K562 (cell line): ENCODE data around the gene ZDHHC5. TPM values are rescaled to one million over a fixed set of nuclear protein-coding genes. Genes with fewer than 3 reads are reported as not detected.
A peak's percentile ranks its signal among the peaks of the same experiment; 100 is the strongest.

ENCODE experiments used
- BCL6 ChIP-seq: fragments of 250-450 bp; sonication (Bioruptor Pico); IDR thresholded peaks from 2 replicates; pipeline ENCODE4 v1.4.0; 2020
- BRCA1 ChIP-seq, 2 experiments: fragments of 450-650 bp in 1 of 2; sonication (generic) in 1 of 2; formaldehyde crosslinking in 1 of 2; IDR thresholded peaks; 2 replicates each; pipeline versions ENCODE4 v1.5.0 to v1.6.1; 2017 to 2020; ENCODE audit warnings: mild to moderate bottlenecking in 1 of 2, missing genetic modification reagents in 1 of 2
- CBX8 ChIP-seq: fragments of 200-600 bp; sonication (generic); IDR thresholded peaks from 2 replicates; pipeline ENCODE4 v1.6.1; 2012; ENCODE audit warnings: borderline replicate concordance, mixed run types, low read depth, mild to moderate bottlenecking, moderate library complexity, mixed read lengths, low read length, control low read depth, inconsistent platforms; ENCODE audit not compliant: poor library complexity, severe bottlenecking; ENCODE audit errors: extremely low read depth
- CHD1 ChIP-seq: fragments of 200-600 bp; sonication (generic); IDR thresholded peaks from one replicate; pipeline ENCODE4 v1.6.1; 2012; ENCODE audit warnings: mild to moderate bottlenecking, moderate library complexity, low read length, inconsistent platforms
- KDM4B ChIP-seq, 2 experiments: fragments of 450-650 bp in 1 of 2; sonication (generic) in 1 of 2; IDR thresholded peaks; 2 replicates each; pipeline ENCODE4 v1.6.1; 2016 to 2017; ENCODE audit warnings: borderline replicate concordance in 2 of 2, antibody characterized with exemption in 1 of 2, low read depth in 1 of 2, mild to moderate bottlenecking in 1 of 2
- KHSRP ChIP-seq: fragments of 450-650 bp; IDR thresholded peaks from 2 replicates; pipeline ENCODE4 v1.6.1; 2017
- PCBP2 ChIP-seq: fragments of 200-400 bp; formaldehyde crosslinking; IDR thresholded peaks from 2 replicates; pipeline ENCODE4 v1.6.1; 2018; ENCODE audit warnings: low read length, low read depth, mild to moderate bottlenecking, moderate library complexity; ENCODE audit not compliant: poor library complexity, severe bottlenecking
- PHB ChIP-seq: fragments of 250-450 bp; sonication (Bioruptor Pico); IDR thresholded peaks from 2 replicates; pipeline ENCODE4 v1.5.0; 2021
- PHTF2 ChIP-seq: fragments of 250-450 bp; sonication (Bioruptor Pico); IDR thresholded peaks from 2 replicates; pipeline ENCODE4 v1.5.0; 2021; ENCODE audit warnings: mild to moderate bottlenecking
- RBBP5 ChIP-seq: fragments of 200-600 bp; sonication (generic); IDR thresholded peaks from 2 replicates; pipeline ENCODE4 v1.6.1; 2012; ENCODE audit warnings: borderline replicate concordance, mild to moderate bottlenecking, low read length, control low read depth, inconsistent platforms; ENCODE audit not compliant: insufficient read depth, poor library complexity, severe bottlenecking
- RBM22 ChIP-seq: fragments of 200-400 bp; formaldehyde crosslinking; IDR thresholded peaks from 2 replicates; pipeline ENCODE4 v1.6.1; 2018; ENCODE audit warnings: low read length, low read depth; ENCODE audit not compliant: poor library complexity, severe bottlenecking
- RCOR1 ChIP-seq, 2 experiments: IDR thresholded peaks; 2 replicates each; pipeline ENCODE4 v1.6.1; 2012; ENCODE audit warnings: low read depth in 2 of 2, low read length in 2 of 2, borderline replicate concordance in 1 of 2, improper control_type of control experiment in 1 of 2
- SAP30 ChIP-seq: fragments of 200-600 bp; sonication (generic); IDR thresholded peaks from 2 replicates; pipeline ENCODE4 v1.6.1; 2012; ENCODE audit warnings: borderline replicate concordance, low read depth, mild to moderate bottlenecking, moderate library complexity, low read length, control low read depth, inconsistent platforms; ENCODE audit not compliant: insufficient read depth, poor library complexity, severe bottlenecking
- SMAD3 ChIP-seq: fragments of 450-650 bp; formaldehyde crosslinking; conservative IDR thresholded peaks from 2 replicates; pipeline ENCODE4 v1.4.0; 2020; ENCODE audit warnings: mild to moderate bottlenecking
- SPI1 ChIP-seq: IDR thresholded peaks from 2 replicates; pipeline ENCODE4 v1.6.1; 2011; ENCODE audit warnings: low read depth, low read length, control low read depth, borderline replicate concordance
- TAF15 ChIP-seq: fragments of 200-400 bp; formaldehyde crosslinking; IDR thresholded peaks from 2 replicates; pipeline ENCODE4 v1.6.1; 2017; ENCODE audit warnings: mild to moderate bottlenecking, low read depth, low read length, moderate library complexity
- TBL1XR1 ChIP-seq, 2 experiments: IDR thresholded peaks; 2 replicates each; pipeline ENCODE4 v1.6.1; 2012; ENCODE audit warnings: improper control_type of control experiment in 2 of 2, low read length in 2 of 2, mild to moderate bottlenecking in 1 of 2
- ZFP30 ChIP-seq: fragments of 250-450 bp; sonication (Bioruptor Pico); IDR thresholded peaks from 2 replicates; pipeline ENCODE4 v1.8.0; 2022; ENCODE audit warnings: moderate library complexity, mild to moderate bottlenecking, inconsistent platforms, borderline replicate concordance
- ZKSCAN3 ChIP-seq: fragments of 250-450 bp; sonication (Bioruptor Pico); IDR thresholded peaks from 2 replicates; pipeline ENCODE4 v1.4.0; 2020
- ZNF224 ChIP-seq: sonication (generic); formaldehyde crosslinking; IDR thresholded peaks from 2 replicates; pipeline ENCODE4 v1.8.0; 2022; ENCODE audit warnings: mild to moderate bottlenecking, missing genetic modification reagents
- ZNF263 ChIP-seq: sonication (generic); formaldehyde crosslinking; IDR thresholded peaks from 2 replicates; pipeline ENCODE4 v1.8.0; 2022; ENCODE audit warnings: mild to moderate bottlenecking, missing genetic modification reagents, borderline replicate concordance
- ZNF324 ChIP-seq: fragments of 250-450 bp; sonication (Bioruptor Pico); IDR thresholded peaks from 2 replicates; pipeline ENCODE4 v1.4.0; 2020; ENCODE audit warnings: mild to moderate bottlenecking
- ZNF398 ChIP-seq: fragments of 250-450 bp; sonication (Bioruptor Pico); IDR thresholded peaks from 2 replicates; pipeline ENCODE4 v1.8.0; 2021; ENCODE audit warnings: moderate library complexity, mild to moderate bottlenecking, inconsistent platforms
- ZNF57 ChIP-seq: fragments of 450-650 bp; formaldehyde crosslinking; IDR thresholded peaks from 2 replicates; pipeline ENCODE4 v1.4.0; 2020; ENCODE audit warnings: mild to moderate bottlenecking, moderate library complexity
- ZNF655 ChIP-seq: fragments of 250-450 bp; sonication (Bioruptor Pico); IDR thresholded peaks from 2 replicates; pipeline ENCODE4 v1.5.0; 2021
- ZNF766 ChIP-seq: fragments of 200-800 bp; sonication (Bioruptor generic); conservative IDR thresholded peaks from 2 replicates; pipeline ENCODE4 v1.6.1; 2016; ENCODE audit warnings: missing genetic modification characterization, missing compliant biosample characterization
- ZNF778 ChIP-seq: fragments of 450-650 bp; formaldehyde crosslinking; IDR thresholded peaks from 2 replicates; pipeline ENCODE4 v1.4.0; 2020; ENCODE audit warnings: mild to moderate bottlenecking, moderate library complexity
- ZNF830 ChIP-seq: fragments of 250-450 bp; sonication (Bioruptor Pico); IDR thresholded peaks from 2 replicates; pipeline ENCODE4 v1.5.0; 2021; ENCODE audit warnings: mild to moderate bottlenecking
- polyA plus RNA-seq, 8 experiments: library from polyadenylated mRNA; depleted of rRNA in 4 of 8; stranded (reverse) in 5 of 8; unstranded in 3 of 8; fragments of >200 nt; fragmentation: Nextera tagmentation in 2 of 8; fragmentation: Illumina TruSeq in 1 of 8; extraction: Ambion mirVana in 2 of 8; extraction: Trizol in 1 of 8; gene quantifications; 2 replicates each; pipeline versions ENCODE4 v1.2.1 to v1.2.3, GENCODE V29; 2011 to 2014; ENCODE audit warnings: inconsistent platforms in 1 of 8, missing spikeins in 1 of 8
- total RNA-seq, 7 experiments: library from RNA; depleted of rRNA in 6 of 7; stranded (reverse); fragments of >200 nt in 6 of 7; fragmentation: Illumina TruSeq in 2 of 7; extraction: Trizol in 2 of 7; gene quantifications; 2 replicates each; pipeline versions ENCODE4 v1.2.1 to v1.2.3, GENCODE V29; 2011 to 2021; ENCODE audit warnings: low replicate concordance in 1 of 7

The ZDHHC5 gene
- total and polyA plus RNA-seq, 9 of the 15 experiments (the other 6 are each of a cell fraction or from before 2014, with no cell fraction given) = 3.8 to 64.2 (median 35.9) TPM

- TF ChIP-seq TAF15 (no peak), RBBP5 (no peak), ZNF766 (no peak), ZNF324 (CRISPR knock-in tag) (no peak), ZNF830 (CRISPR knock-in tag) (no peak), ZKSCAN3 (CRISPR knock-in tag) (no peak), SAP30 (peak; percentile 12), ZFP30 (CRISPR knock-in tag) (no peak), ZNF57 (CRISPR knock-in tag) (no peak), ZNF263 (peak; percentile 12; the same call in 1 of the 2 replicates), ZNF398 (CRISPR knock-in tag) (no peak), SPI1 (no peak), RBM22 (no peak), PHTF2 (CRISPR knock-in tag) (no peak), SMAD3 (CRISPR knock-in tag) (no peak), TBL1XR1 (IDR thresholded peaks at IDR 0.05; ENCODE audit: low read length in 2 of 2) (no peak), ZNF655 (CRISPR knock-in tag) (no peak), BRCA1 (IDR thresholded peaks at IDR 0.05) (no peak), BRCA1 (CRISPR knock-in tag; IDR thresholded peaks at IDR 0.05) (no peak), BCL6 (CRISPR knock-in tag) (no peak), CBX8 (no peak), CHD1 (peak; percentile 60), ZNF778 (CRISPR knock-in tag) (no peak), KDM4B (IDR thresholded peaks at IDR 0.05; ENCODE audit: borderline replicate concordance in 2 of 2, low read depth in 1 of 2) (no peak), KHSRP (no peak), PHB (CRISPR knock-in tag) (peak; percentile 21; the same call in 1 of the 2 replicates), ZNF224 (CRISPR knock-in tag) (no peak), RCOR1 (IDR thresholded peaks at IDR 0.05; ENCODE audit: borderline replicate concordance in 1 of 2, low read depth in 2 of 2, low read length in 2 of 2) (no peak), PCBP2 (no peak)
Observed at GRCh38 chr11:57668434-57668782, 494 bp downstream of the ZDHHC5 start (continued).
